ENCODE data around the gene DCUN1D2. TPM values are rescaled to one million over a fixed set of nuclear protein-coding genes. Genes with fewer than 3 reads are reported as not detected.
"Not testable (repeated sequence)": the region's sequence is repeated elsewhere in the genome, so short reads cannot be mapped to it uniquely, and the experiment has no call there.

DCUN1D2 gene
- total RNA-seq, 1 donor from 2014 or later: 28.7 TPM

DNA sequence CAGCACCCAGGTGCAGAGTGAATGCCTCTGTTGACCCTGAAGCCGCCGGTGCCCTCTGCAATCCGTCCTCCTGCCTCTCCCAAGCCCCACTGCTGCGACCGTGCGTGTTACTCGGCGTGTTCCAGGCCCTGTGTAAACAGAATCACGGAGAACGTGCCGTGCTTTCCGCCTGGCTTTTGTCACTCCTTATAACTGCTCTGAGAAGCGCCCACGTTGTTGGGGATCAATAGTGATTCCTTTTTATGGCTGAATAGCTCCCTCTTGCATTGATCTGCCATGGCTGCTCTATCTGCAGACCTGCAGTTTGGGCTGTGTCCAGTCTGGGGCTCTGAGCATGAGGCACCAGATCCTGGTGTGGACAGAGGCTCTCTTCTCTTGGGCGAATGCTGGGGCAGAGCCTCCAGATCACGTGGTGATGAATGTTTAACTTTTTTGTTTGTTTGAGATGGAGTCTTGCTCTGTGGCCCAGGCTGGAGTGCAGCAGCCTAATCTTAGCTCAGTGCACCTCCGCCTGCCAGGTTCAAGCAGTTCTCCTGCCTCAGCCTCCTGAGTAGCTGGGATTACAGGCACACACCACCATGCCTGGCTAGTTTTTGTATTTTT lies 53.0 kb downstream of the DCUN1D2 start:
- no peaks in the 10 kb centered on the region for H3K4me1 Mint-ChIP-seq (ENCODE audit: low read depth)
- no peak overlapping the region for H3K4me3 Mint-ChIP-seq
- H3K27ac Mint-ChIP-seq: no peak overlapping the region
- H3K27me3 Mint-ChIP-seq (ENCODE audit: insufficient read depth): no peaks in the 10 kb centered on the region
- intact Hi-C loops (cut with micrococcal nuclease): no loop called here
- H3K9me3 Mint-ChIP-seq: no peaks in the 10 kb centered on the region
- no peaks in the 10 kb centered on the region for H3K36me3 Mint-ChIP-seq (ENCODE audit: low read depth)
- no peak for DNase-seq (ENCODE audit: low spot score)

DNA sequence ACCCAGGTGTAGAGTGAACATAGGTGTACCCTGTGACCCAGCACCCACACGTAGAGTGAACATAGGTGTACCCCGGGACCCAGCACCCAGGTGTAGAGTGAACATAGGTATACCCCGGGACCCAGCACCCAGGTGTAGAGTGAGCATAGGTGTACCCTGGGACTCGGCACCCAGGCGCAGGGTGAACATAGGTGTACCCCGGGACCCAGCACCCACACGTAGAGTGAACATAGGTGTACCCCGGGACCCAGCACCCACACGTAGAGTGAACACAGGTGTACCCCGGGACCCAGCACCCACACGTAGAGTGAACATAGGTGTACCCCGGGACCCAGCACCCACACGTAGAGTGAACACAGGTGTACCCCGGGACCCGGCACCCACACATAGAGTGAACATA lies 53.6 kb downstream of the DCUN1D2 start:
- H3K4me3 Mint-ChIP-seq; intact Hi-C loops (cut with micrococcal nuclease); H3K27ac Mint-ChIP-seq; H3K4me1 Mint-ChIP-seq (ENCODE audit: low read depth); H3K27me3 Mint-ChIP-seq (ENCODE audit: insufficient read depth); H3K9me3 Mint-ChIP-seq; DNase-seq (ENCODE audit: low spot score); H3K36me3 Mint-ChIP-seq (ENCODE audit: low read depth): not testable (repeated sequence)

DNA sequence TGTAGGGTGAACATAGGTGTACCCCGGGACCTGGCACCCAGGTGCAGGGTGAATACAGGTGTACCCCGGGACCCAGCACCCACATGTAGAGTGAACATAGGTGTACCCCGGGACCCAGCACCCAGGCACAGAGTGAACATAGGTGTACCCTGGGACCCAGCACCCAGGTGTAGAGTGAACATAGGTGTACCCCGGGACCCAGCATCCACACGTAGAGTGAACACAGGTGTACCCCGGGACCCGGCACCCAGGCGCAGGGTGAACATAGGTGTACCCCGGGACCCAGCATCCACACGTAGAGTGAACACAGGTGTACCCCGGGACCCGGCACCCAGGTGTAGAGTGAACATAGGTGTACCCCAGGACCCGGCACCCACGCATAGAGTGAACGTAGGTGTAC lies 54.6 kb downstream of the DCUN1D2 start:
- H3K36me3 Mint-ChIP-seq (ENCODE audit: low read depth); DNase-seq (ENCODE audit: low spot score); H3K9me3 Mint-ChIP-seq; H3K27ac Mint-ChIP-seq; H3K4me3 Mint-ChIP-seq; H3K27me3 Mint-ChIP-seq (ENCODE audit: insufficient read depth); H3K4me1 Mint-ChIP-seq (ENCODE audit: low read depth); intact Hi-C loops (cut with micrococcal nuclease): not testable (repeated sequence)

DNA sequence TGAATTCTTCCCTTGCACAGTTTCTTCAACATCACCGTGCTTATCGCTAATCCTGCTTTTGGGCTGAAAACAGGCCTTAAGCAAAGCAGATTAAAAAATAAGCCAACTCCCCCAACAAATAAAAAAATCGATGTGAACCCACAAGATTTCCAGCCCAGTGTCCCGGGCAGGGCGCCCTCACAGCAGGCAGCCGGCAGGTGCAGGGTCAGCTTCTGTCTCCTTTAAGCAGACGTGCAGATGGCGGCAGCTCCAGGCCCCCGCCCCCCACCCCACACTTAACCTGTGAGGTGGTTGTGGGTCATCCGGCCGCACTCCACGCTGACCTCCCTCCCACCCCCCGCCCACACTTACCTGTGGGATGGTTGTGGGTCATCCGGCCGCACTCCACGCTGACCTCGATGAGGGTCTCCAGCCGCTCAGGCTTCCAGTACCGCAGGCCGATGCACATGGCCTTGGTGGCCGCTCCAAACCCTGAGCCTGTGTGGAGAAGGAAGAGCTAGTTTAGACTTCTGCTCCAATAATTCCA lies 57.1 kb downstream of the DCUN1D2 start:
- no peaks in the 10 kb centered on the region for H3K9me3 Mint-ChIP-seq
- H3K4me3 Mint-ChIP-seq: no peak overlapping the region
- H3K4me1 Mint-ChIP-seq (ENCODE audit: low read depth): no peaks in the 10 kb centered on the region
- no peak overlapping the region for H3K27ac Mint-ChIP-seq
- no peaks in the 10 kb centered on the region for H3K27me3 Mint-ChIP-seq (ENCODE audit: insufficient read depth)
- no peaks in the 10 kb centered on the region for H3K36me3 Mint-ChIP-seq (ENCODE audit: low read depth)
- intact Hi-C loops (cut with micrococcal nuclease): no loop called here
- DNase-seq (ENCODE audit: low spot score): no peak

DNA sequence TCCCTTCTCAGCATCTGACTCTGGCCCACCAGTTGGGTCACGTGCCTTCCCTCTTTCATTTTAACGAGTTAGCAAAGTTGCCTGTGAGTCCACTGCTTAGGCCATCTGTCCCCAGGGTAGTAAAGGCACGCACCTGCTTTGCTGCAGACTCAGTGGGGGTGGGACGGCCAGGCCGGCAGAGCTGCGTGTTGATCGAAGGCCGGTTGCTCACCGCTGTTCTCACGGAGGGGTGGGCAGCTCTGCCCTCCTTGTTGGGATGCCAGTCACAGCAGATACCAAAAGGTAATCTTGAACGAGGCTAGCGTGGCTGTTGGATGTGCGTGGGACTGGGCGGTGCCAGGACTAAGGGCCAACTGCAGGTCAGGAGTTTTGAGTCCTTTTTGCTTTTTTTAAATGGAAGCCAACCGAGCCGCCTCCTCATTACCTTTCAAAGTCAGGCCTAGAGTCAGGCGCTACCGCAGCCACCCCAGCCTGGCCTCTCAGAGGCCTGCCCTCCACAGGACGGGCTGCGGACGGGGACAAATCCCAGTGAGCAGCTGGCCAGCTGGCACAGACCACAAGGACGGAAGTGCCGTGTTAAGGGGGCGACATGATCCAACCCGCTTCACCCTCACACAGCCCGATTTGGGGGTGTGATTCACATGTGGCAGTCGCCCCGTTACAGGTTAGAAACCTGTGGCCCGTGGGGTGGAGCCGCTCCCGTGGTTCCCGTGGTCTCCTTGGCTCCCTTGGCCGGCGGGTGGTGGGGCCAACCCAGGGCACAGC lies 57.8 kb downstream of the DCUN1D2 start:
- intact Hi-C loops (cut with micrococcal nuclease): no loop called here
- no peak overlapping the region for H3K27ac Mint-ChIP-seq
- H3K4me1 Mint-ChIP-seq (ENCODE audit: low read depth): no peaks in the 10 kb centered on the region
- no peaks in the 10 kb centered on the region for H3K27me3 Mint-ChIP-seq (ENCODE audit: insufficient read depth)
- no peaks in the 10 kb centered on the region for H3K36me3 Mint-ChIP-seq (ENCODE audit: low read depth)
- no peak for DNase-seq (ENCODE audit: low spot score)
- no peaks in the 10 kb centered on the region for H3K9me3 Mint-ChIP-seq
- H3K4me3 Mint-ChIP-seq: no peak overlapping the region

DNA sequence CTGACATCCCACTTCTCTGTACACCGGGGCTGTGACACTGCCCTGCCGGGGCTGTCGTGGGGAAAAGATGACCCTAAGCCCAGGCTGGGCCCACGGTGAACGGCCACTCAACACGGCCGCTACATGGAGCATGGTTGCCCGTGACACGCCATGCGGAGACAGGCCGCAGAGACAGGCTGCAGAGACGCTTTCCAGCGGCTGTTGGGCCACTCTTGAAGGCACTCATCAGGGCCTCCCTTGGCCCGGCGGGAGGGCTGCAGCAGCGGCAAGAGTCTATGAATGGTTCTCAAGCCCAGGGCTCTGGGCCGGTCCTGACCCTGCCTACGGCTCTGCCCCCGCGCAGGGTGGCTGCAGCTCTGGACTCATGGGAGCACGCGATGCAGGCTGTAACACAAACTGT lies 59.3 kb downstream of the DCUN1D2 start:
- intact Hi-C loops (cut with micrococcal nuclease): no loop called here
- no peak overlapping the region for H3K4me3 Mint-ChIP-seq
- H3K27ac Mint-ChIP-seq: no peak overlapping the region

DNA sequence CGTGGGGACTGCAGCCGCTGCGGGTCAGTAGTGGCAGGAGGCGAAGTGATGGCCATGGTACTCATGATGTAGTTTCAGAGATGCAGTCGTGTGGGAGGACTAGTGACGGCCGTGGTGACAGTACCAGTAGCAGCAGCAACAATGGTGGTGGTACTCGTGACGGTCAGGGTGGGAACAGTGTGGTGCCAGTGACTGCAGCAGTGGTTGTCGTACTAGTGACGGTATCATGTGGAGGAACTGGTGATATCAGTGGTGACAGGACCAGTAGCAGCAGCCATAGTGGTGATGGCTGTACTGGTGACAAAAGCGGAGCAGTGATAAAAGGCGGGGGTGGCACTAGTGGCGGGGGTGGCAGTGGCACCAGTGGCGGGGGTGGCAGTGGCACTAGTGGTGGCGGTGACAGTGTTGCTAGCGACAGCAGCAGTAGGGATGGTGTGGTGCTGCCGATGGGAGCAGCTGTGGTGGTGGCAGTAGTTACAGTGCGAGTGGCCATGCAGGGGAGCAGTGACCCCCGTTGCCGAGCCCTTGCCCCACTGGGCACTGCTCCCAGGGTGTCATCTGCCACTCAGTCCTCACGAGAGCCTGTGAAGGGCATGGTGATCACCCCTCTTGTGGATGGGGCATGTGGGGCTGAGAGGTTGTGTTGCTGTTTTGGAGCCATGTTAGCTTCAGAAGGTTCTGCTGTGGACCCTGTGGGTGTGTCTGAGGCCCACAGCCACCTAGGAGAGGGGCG lies 60.0 kb downstream of the DCUN1D2 start:
- Mint-ChIP-seq H3K9me3 (no peaks in the 10 kb centered on the region), H3K4me3 (no peak overlapping the region), H3K36me3 (ENCODE audit: low read depth) (no peaks in the 10 kb centered on the region), H3K27me3 (ENCODE audit: insufficient read depth) (no peaks in the 10 kb centered on the region), H3K27ac (no peak overlapping the region), H3K4me1 (ENCODE audit: low read depth) (no peaks in the 10 kb centered on the region)
- intact Hi-C loops (cut with micrococcal nuclease): no loop called here
- DNase-seq (ENCODE audit: low spot score): no peak

More for the DNA sequence above, 59.3 kb downstream of the DCUN1D2 start:
- Mint-ChIP-seq H3K27me3 (ENCODE audit: insufficient read depth) (no peaks in the 10 kb centered on the region), H3K4me1 (ENCODE audit: low read depth) (no peaks in the 10 kb centered on the region), H3K36me3 (ENCODE audit: low read depth) (no peaks in the 10 kb centered on the region), H3K9me3 (no peaks in the 10 kb centered on the region)
- no peak for DNase-seq (ENCODE audit: low spot score)

DNA sequence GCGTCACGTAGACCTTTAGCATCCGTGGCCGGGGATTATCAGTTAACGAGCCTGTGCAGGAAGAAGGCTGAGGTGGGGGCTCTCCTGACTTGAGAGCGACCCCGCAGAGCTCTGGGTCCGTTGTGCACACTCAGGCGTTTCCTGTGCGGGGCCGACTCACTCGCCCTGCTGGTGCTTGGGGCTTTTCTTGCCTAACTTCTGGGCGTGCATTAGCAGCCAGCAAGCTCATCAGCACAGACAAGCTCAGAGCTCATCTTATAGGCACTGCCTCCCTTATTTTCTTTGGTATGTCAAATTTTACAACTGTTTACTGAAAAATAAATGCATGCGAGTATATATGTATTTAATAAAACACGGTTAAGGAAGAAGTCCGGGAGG lies 60.9 kb downstream of the DCUN1D2 start:
- Mint-ChIP-seq H3K36me3 (ENCODE audit: low read depth) (no peaks in the 10 kb centered on the region), H3K27ac (no peak overlapping the region), H3K4me3 (no peak overlapping the region), H3K9me3 (no peaks in the 10 kb centered on the region), H3K27me3 (ENCODE audit: insufficient read depth) (no peaks in the 10 kb centered on the region), H3K4me1 (ENCODE audit: low read depth) (no peaks in the 10 kb centered on the region)
- intact Hi-C loops (cut with micrococcal nuclease): no loop called here
- DNase-seq (ENCODE audit: low spot score): no peak

DNA sequence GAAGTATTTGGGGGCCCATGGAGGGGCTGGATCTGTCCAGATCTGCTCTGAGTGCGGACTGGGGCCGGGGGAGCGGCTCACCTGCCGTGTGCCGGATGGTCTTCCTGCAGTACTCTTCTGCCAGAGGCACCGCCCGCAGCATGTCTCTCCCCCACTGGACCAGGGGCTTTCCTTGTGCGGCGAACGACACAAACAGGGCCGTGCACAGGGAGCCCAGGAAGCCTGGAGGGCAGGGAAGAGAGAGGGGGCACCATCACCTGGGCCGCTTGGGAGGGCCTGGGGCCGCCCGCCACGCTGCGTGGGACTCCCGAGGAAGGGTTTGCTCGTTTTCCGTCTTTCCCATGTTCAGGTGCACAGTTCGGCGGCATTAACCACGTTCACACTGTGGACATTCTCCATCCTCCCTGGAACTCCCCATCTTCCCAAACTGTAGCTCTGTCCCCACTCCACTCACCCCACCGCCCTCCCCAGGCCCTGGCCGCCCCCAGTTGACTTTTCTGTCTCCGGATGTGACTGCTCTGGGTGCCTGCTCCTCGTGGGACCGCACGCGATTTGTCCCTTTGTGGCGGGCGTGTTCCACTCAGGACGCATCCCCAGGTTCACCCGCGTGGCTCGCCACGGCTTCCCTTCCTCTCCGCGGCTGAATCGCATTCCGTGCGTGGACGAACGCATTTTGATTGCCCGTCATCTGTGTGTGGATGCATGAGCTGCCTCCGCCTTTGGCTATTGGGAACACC lies 61.5 kb downstream of the DCUN1D2 start:
- no peaks in the 10 kb centered on the region for H3K27me3 Mint-ChIP-seq (ENCODE audit: insufficient read depth)
- DNase-seq (ENCODE audit: low spot score): no peak
- no peaks in the 10 kb centered on the region for H3K9me3 Mint-ChIP-seq
- H3K4me1 Mint-ChIP-seq (ENCODE audit: low read depth): no peaks in the 10 kb centered on the region
- H3K36me3 Mint-ChIP-seq (ENCODE audit: low read depth): no peaks in the 10 kb centered on the region
- H3K27ac Mint-ChIP-seq: no peak overlapping the region
- intact Hi-C loops (cut with micrococcal nuclease): no loop called here
- H3K4me3 Mint-ChIP-seq: no peak overlapping the region

DNA sequence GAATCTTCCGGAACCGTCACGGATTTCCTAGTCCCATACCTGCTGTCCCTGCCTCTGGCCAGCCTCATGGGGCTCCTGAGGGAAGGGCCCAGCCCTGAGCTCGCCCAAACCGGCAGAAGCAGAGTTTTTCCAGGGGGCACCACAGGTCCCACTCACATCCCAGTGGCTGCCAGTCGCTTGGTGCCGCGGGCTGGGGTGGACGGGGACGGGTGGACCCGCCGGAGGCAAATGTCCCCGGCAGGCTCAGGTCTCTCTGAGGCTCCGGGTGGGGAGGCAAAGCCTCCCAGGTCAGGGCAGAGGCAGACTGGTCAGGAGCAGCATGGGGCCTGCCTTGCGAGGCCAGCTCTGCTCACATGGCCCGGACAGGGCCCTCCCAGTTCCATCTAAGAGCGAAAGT lies 62.0 kb downstream of the DCUN1D2 start:
- Mint-ChIP-seq H3K27ac (no peak overlapping the region), H3K4me3 (no peak overlapping the region), H3K36me3 (ENCODE audit: low read depth) (no peaks in the 10 kb centered on the region), H3K27me3 (ENCODE audit: insufficient read depth) (no peaks in the 10 kb centered on the region), H3K4me1 (ENCODE audit: low read depth) (no peaks in the 10 kb centered on the region), H3K9me3 (no peaks in the 10 kb centered on the region)
- intact Hi-C loops (cut with micrococcal nuclease): no loop called here
- DNase-seq (ENCODE audit: low spot score): no peak

DNA sequence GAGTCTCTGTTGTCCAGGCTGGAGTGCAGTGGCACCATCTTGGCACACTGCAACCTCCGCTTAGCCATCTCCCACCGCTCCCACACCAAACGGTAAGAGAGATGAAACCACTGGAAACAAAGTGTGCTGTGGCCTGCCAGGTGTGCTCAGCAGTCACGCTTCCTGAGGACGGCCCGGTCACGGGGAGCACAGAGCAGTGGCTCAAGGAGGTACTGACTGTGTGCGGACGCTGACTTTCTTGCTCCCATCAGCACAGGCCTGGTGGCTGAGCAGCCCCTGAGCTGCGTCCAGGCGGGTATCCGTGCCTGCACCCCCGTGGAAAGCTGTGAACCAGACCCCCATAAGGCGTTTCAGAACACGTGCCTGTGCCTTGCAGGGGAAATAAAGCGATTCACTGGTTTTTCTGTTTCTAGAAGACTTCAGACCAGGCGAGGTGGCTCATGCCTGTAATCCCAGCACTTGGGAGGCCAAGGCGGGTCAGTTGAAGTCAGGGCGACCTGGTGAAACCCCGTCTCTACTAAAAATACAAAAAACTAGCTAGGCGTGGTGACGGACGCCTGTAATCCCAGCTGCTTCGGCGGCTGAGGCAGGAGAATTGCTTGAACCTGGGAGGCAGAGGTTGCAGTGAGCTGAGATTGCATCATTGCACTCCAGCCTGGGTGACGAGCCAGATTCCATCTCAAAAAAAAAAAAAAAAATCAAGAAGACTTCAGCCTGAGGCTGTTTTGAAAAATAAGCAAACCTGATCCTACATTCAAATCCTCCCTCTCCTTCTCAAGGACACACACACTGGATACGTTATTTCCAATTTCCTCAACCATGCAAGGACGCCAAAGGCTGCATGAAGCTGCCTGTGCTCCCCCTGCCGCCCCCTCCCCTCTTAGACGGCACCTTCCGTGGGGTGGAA lies 62.7 kb downstream of the DCUN1D2 start:
- no peaks in the 10 kb centered on the region for H3K9me3 Mint-ChIP-seq
- DNase-seq (ENCODE audit: low spot score): no peak
- no peak overlapping the region for H3K4me3 Mint-ChIP-seq
- no peaks in the 10 kb centered on the region for H3K36me3 Mint-ChIP-seq (ENCODE audit: low read depth)
- no peaks in the 10 kb centered on the region for H3K27me3 Mint-ChIP-seq (ENCODE audit: insufficient read depth)
- no peak overlapping the region for H3K27ac Mint-ChIP-seq
- H3K4me1 Mint-ChIP-seq (ENCODE audit: low read depth): no peaks in the 10 kb centered on the region
- intact Hi-C loops (cut with micrococcal nuclease): no loop called here

DNA sequence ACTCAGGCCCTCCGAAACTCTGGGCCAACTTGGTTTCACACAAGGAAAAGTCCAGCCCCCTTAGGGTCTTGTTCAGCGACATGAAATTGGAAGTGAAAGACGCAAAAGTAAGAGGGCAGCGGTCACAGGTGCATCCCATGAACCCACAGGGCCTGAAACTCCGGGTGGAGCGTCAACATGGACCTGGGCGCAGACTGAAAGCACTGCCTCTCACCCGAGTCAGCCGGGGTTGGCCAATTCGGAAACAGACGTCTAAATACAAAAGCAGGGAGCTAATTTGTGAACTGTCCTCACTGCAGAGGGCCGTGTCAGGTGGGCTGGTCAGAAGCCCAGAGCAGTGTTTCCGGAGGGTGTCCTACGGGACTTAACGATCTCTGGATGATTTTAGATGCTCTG lies 63.9 kb downstream of the DCUN1D2 start:
- intact Hi-C loops (cut with micrococcal nuclease): no loop called here
- Mint-ChIP-seq H3K4me3 (no peak overlapping the region), H3K4me1 (ENCODE audit: low read depth) (no peaks in the 10 kb centered on the region), H3K27me3 (ENCODE audit: insufficient read depth) (no peaks in the 10 kb centered on the region), H3K27ac (no peak overlapping the region), H3K36me3 (ENCODE audit: low read depth) (no peaks in the 10 kb centered on the region), H3K9me3 (no peaks in the 10 kb centered on the region)
- DNase-seq (ENCODE audit: low spot score): no peak

All from activated T-helper 1 cell treated with anti-CD3 and anti-CD28 coated beads, Interleukin-12 subunit alpha, Interleukin-12 subunit beta, Interleukin-2, Interleukin-4 antibody, amounts not matched to agents 30 ng/mL and 10 ng/mL and 1 ng/mL, durations not matched to agents 14 hours and 24 hours and 36 hours (primary cell).